ENCODE data around the gene DYNLRB1. TPM values are rescaled to one million over a fixed set of nuclear protein-coding genes. Genes with fewer than 3 reads are reported as not detected.
A peak's percentile ranks its signal among the peaks of the same experiment; 100 is the strongest.

Gene DYNLRB1
- total RNA-seq, 1 donor from 2014 or later = 166 TPM

DNA sequence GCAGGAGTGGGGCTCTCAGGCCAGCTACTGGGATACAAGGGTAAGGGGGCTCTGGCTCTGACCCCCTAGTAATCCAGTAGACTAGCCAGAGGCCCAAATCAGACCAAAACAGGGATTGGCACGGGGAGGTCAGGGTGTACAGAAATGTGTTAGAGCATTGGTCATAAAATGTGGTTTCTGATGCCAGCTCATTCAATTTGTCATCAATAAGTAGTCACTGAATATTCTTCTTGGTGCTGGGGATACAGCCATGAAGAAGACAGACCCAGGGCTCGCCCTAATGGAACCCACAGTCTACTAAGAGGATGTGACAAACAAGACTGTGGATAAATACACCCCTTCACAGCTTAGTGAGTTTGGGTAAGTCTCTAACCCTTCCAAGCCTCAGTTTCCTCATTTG, 53.4 kb downstream of the DYNLRB1 start:
- TF ChIP-seq, protein P1, sequence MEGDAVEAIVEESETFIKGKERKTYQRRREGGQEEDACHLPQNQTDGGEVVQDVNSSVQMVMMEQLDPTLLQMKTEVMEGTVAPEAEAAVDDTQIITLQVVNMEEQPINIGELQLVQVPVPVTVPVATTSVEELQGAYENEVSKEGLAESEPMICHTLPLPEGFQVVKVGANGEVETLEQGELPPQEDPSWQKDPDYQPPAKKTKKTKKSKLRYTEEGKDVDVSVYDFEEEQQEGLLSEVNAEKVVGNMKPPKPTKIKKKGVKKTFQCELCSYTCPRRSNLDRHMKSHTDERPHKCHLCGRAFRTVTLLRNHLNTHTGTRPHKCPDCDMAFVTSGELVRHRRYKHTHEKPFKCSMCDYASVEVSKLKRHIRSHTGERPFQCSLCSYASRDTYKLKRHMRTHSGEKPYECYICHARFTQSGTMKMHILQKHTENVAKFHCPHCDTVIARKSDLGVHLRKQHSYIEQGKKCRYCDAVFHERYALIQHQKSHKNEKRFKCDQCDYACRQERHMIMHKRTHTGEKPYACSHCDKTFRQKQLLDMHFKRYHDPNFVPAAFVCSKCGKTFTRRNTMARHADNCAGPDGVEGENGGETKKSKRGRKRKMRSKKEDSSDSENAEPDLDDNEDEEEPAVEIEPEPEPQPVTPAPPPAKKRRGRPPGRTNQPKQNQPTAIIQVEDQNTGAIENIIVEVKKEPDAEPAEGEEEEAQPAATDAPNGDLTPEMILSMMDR (IDR thresholded peaks at IDR 0.05) = no peak
- H3K27me3 Mint-ChIP-seq (ENCODE audit: unreplicated experiment) = no peaks in the 10 kb centered on the region
- no peak overlapping the region for H3K4me3 Mint-ChIP-seq (ENCODE audit: unreplicated experiment)
- H3K36me3 Mint-ChIP-seq (ENCODE audit: unreplicated experiment) = peaks cover 3% of the 10 kb centered on the region
- H3K9me3 Mint-ChIP-seq (ENCODE audit: unreplicated experiment) = no peaks in the 10 kb centered on the region
- H3K4me1 Mint-ChIP-seq (ENCODE audit: unreplicated experiment) = no peaks in the 10 kb centered on the region
- DNase-seq (ENCODE audit: extremely low spot score, unreplicated experiment) = no peak
- no peak overlapping the region for H3K27ac Mint-ChIP-seq (ENCODE audit: unreplicated experiment)

- Mint-ChIP-seq H3K27me3 (ENCODE audit: unreplicated experiment) (no peaks in the 10 kb centered on the region), H3K36me3 (ENCODE audit: unreplicated experiment) (peaks cover 3% of the 10 kb centered on the region), H3K4me1 (ENCODE audit: unreplicated experiment) (no peaks in the 10 kb centered on the region), H3K27ac (ENCODE audit: unreplicated experiment) (no peak overlapping the region), H3K4me3 (ENCODE audit: unreplicated experiment) (no peak overlapping the region), H3K9me3 (ENCODE audit: unreplicated experiment) (no peaks in the 10 kb centered on the region)
- DNase-seq (ENCODE audit: extremely low spot score, unreplicated experiment) = no peak
- TF ChIP-seq, protein P1 (IDR thresholded peaks at IDR 0.05) = no peak
Measured at GRCh38 chr20:34570859-34571306, 54.7 kb downstream of the DYNLRB1 start.

DNA sequence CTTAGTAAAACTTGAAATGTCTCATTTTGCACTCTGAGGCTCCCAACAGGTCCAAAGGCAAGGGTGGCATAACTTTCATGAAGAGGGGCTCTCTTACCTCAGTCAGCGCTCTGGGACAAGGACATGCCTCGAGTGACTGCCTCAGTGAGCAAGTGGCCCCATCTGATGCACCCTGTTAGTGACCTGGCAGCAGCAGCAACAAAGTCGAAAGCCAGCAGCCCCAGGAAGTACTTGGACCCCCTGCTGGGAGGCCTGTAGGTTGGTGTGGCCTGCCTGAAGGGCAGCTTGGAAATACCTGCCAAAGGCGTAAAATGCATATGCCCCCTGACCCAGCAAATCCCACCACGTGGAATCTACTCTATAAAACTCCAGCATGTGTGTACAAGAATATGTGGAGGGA, 55.5 kb downstream of the DYNLRB1 start:
- H3K27ac Mint-ChIP-seq (ENCODE audit: unreplicated experiment) = no peak overlapping the region
- DNase-seq (ENCODE audit: extremely low spot score, unreplicated experiment) = no peak
- H3K4me1 Mint-ChIP-seq (ENCODE audit: unreplicated experiment) = no peaks in the 10 kb centered on the region
- no peaks in the 10 kb centered on the region for H3K27me3 Mint-ChIP-seq (ENCODE audit: unreplicated experiment)
- no peak overlapping the region for H3K4me3 Mint-ChIP-seq (ENCODE audit: unreplicated experiment)
- peaks cover 3% of the 10 kb centered on the region for H3K36me3 Mint-ChIP-seq (ENCODE audit: unreplicated experiment)
- TF ChIP-seq, protein P1 (IDR thresholded peaks at IDR 0.05) = no peak
- no peaks in the 10 kb centered on the region for H3K9me3 Mint-ChIP-seq (ENCODE audit: unreplicated experiment)

GRCh38 chr20:34573541-34574300, 57.5 kb downstream of the DYNLRB1 start:
- no peaks in the 10 kb centered on the region for H3K27me3 Mint-ChIP-seq (ENCODE audit: unreplicated experiment)
- no peak overlapping the region for H3K27ac Mint-ChIP-seq (ENCODE audit: unreplicated experiment)
- H3K4me3 Mint-ChIP-seq (ENCODE audit: unreplicated experiment) = no peak overlapping the region
- H3K36me3 Mint-ChIP-seq (ENCODE audit: unreplicated experiment) = peaks cover 3% of the 10 kb centered on the region
- TF ChIP-seq, protein P1 (IDR thresholded peaks at IDR 0.05) = no peak
- H3K9me3 Mint-ChIP-seq (ENCODE audit: unreplicated experiment) = no peaks in the 10 kb centered on the region
- peak; percentile 63 for DNase-seq (ENCODE audit: extremely low spot score, unreplicated experiment)
- H3K4me1 Mint-ChIP-seq (ENCODE audit: unreplicated experiment) = no peaks in the 10 kb centered on the region

- H3K27ac Mint-ChIP-seq (ENCODE audit: unreplicated experiment) = no peak overlapping the region
- no peaks in the 10 kb centered on the region for H3K27me3 Mint-ChIP-seq (ENCODE audit: unreplicated experiment)
- DNase-seq (ENCODE audit: extremely low spot score, unreplicated experiment) = no peak
- no peak overlapping the region for H3K4me3 Mint-ChIP-seq (ENCODE audit: unreplicated experiment)
- TF ChIP-seq, protein P1 (IDR thresholded peaks at IDR 0.05) = no peak
- H3K36me3 Mint-ChIP-seq (ENCODE audit: unreplicated experiment) = peaks cover 3% of the 10 kb centered on the region
- H3K9me3 Mint-ChIP-seq (ENCODE audit: unreplicated experiment) = no peaks in the 10 kb centered on the region
- peaks cover 3% of the 10 kb centered on the region for H3K4me1 Mint-ChIP-seq (ENCODE audit: unreplicated experiment)
Measured at GRCh38 chr20:34574426-34574825, 58.2 kb downstream of the DYNLRB1 start.

Data from osteocyte (in vitro differentiated cells).